ENCODE results near the gene SERPIND1.

Gene SERPIND1

GRCh38 chr22:20776624-20777405, 2.9 kb downstream of the SERPIND1 start:
- DNase-seq, result no peak

DNA sequence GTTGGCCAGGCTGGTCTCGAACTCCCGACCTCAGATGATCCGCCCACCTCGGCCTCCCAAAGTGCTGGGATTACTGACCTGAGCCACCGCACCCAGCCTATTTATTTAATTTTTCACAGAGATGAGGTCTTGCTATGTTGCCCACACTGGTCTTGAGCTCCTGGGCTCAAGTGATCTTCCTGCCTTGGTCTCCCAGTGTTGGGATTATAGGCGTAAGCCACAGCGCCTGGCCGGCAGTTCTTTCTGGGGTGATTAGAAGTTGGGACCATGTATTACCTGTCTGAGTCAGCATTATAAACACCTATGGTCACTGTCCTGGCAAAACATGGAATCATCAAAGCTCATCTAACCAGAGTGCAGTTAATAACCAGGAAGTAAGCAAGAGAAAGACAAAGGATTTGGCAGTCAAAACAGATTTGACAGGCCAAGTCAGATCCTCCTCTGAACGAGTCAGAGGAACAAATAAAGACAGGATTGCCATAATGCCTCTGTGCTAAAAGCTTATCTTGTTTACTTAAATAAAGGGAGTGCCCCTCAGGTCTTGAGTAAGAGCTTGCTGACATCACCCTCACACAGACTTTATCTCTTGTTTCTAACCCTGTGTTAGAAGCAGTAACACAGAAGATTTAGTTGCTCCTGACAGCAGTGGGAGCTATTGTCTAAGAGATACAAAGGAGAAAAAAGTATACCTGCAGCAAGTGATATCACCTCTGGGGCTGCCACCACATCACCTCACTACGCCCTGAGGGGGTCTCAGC, 3.7 kb downstream of the SERPIND1 start:
- DNase-seq, result no peak

DNA sequence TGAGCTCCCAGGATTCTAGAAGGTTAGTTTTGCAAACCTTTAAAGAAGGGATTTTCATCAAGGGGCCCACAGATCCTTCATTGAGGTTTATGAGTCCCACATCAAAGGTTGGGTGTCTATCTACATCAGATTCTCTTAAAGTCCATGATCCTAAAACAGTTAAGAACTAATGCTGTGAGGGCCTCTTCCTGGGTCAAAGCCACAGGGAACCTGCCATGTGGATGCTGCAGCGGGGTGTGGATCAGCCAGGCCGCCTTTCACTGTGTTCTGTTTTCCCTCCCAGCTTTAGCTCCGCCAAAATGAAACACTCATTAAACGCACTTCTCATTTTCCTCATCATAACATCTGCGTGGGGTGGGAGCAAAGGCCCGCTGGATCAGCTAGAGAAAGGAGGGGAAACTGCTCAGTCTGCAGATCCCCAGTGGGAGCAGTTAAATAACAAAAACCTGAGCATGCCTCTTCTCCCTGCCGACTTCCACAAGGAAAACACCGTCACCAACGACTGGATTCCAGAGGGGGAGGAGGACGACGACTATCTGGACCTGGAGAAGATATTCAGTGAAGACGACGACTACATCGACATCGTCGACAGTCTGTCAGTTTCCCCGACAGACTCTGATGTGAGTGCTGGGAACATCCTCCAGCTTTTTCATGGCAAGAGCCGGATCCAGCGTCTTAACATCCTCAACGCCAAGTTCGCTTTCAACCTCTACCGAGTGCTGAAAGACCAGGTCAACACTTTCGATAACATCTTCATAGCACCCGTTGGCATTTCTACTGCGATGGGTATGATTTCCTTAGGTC, 5.3 kb downstream of the SERPIND1 start:
- DNase-seq, result no peak

GRCh38 chr22:20779818-20780158, 5.9 kb downstream of the SERPIND1 start:
- no peak for DNase-seq

- DNase-seq, result no peak
Observed at GRCh38 chr22:20781272-20781990, 7.5 kb downstream of the SERPIND1 start.

DNA sequence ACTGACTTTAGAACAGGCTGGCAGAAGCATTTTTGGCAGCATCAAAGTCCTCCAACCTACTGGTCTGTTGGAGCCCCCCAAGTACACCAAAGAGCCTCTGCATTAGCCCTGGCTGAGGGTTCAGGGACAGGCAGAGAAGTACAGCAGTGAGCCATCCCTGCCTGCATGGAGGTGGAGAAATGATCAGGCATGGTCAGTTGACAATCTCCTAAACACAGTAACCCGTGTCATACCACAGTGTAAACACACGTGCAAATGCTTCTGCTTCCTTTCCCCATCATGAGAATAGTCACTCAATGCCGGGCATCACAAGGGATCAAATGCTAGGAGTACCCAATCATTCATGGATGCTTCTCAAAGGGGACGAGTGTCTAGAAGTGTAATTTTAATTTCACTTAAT, 8.2 kb downstream of the SERPIND1 start:
- DNase-seq, result no peak

DNA sequence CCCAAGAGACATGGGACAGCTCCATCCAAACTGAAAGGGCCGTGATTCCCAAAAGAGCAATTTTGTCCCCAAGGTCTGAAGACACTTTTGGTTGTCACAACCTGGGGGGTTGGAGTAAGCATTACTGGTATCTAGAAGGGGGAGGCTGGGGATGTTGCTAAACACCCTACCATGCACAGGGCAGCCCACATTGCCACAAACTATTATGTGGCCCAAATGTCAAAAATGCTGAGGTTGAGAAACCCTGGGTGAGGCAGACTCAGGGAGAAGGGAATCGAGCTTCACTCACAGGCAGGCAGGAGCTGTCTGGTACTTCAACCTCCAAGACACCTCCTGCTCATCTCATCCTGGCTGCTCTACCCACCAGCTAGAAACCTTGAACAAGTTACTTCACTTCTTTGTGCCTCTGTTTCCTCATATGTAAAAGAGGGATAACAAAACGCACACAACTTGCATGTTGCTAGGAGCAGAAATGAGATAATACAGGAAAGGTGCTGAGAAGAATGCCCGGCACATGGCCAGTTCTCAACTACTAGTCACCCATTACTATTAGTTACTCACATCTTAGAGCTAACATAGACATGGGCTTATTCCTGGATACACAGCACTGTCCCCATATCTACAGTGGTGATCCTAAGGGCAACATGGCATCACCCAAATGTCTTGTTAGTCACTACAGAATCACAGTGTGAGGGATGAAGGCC, 8.8 kb downstream of the SERPIND1 start:
- no peak for DNase-seq

GRCh38 chr22:20783300-20783673, 9.4 kb downstream of the SERPIND1 start:
- DNase-seq, result no peak

DNA sequence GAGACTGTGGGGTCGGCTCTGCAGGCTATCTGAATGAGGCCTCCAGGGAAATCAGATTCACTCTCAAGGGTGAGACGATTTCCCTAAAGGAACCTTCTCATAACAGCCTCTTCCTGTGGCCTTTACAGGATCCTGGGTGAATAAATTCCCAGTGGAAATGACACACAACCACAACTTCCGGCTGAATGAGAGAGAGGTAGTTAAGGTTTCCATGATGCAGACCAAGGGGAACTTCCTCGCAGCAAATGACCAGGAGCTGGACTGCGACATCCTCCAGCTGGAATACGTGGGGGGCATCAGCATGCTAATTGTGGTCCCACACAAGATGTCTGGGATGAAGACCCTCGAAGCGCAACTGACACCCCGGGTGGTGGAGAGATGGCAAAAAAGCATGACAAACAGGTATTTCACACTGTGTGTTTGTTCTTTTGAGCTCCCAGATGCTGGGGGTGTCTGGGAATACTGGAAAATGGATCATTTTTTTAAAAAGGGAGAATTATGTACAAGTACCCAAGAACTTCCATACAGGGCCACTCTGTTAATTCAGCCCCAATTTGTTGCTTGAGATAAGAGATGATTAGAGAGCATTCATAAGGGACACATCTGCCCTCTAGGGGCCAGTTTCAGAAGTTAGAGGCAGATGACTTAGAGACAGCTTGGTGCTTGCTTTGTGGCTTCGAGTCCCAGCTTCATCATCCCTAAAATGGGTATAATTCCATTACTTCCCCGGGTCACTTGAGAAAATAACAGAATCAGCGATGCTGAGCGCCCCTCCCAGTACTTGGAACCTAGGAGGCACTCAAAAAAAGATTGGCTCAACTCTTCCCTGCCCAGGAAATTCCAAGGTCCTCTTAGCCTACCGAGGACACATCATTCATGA, 10.2 kb downstream of the SERPIND1 start:
- peak; percentile 48 for DNase-seq

GRCh38 chr22:20785415-20785814, 11.5 kb downstream of the SERPIND1 start:
- no peak for DNase-seq

- DNase-seq, result no peak
Observed at GRCh38 chr22:20786048-20786447, 12.1 kb downstream of the SERPIND1 start.

- DNase-seq, result no peak
Observed at GRCh38 chr22:20786536-20786979, 12.6 kb downstream of the SERPIND1 start.

GRCh38 chr22:20787223-20787622, 13.3 kb downstream of the SERPIND1 start:
- DNase-seq, result no peak

GRCh38 chr22:20787746-20788626, 14.1 kb downstream of the SERPIND1 start:
- no peak for DNase-seq

GRCh38 chr22:20788627-20789344, 14.9 kb downstream of the SERPIND1 start:
- no peak for DNase-seq

- DNase-seq, result no peak
Observed at GRCh38 chr22:20792221-20792965, 18.5 kb downstream of the SERPIND1 start.

- no peak for DNase-seq
Observed at GRCh38 chr22:20792966-20793728, 19.2 kb downstream of the SERPIND1 start.
